MCF 10A (cell line): ENCODE measurements around the gene GPSM1. TPM values are rescaled to one million over a fixed set of nuclear protein-coding genes. Genes with fewer than 3 reads are reported as not detected.
A peak's percentile ranks its signal among the peaks of the same experiment; 100 is the strongest.

ENCODE experiments used
- BruUV-seq: library from RNA; stranded (reverse); fragments of 400-500 nt; replicated peaks from 2 replicates; lab custom pipeline; 2021; lab: Mats Ljungman, UMichigan
- CTCF ChIA-PET: fragments of 300-600 bp; sonication (Branson Sonifier 250); formaldehyde crosslinking; extraction: SDS; loops from one replicate; lab custom pipeline; 2021; ENCODE audit warnings: antibody characterized with exemption, inconsistent platforms; lab: Yijun Ruan, JAX
- POLR2A ChIA-PET: fragments of 300-600, 350-650 bp; sonication (Branson Sonifier 250); formaldehyde crosslinking; extraction: SDS; loops from one replicate; lab custom pipeline; 2020; ENCODE audit warnings: antibody characterized with exemption, inconsistent platforms; lab: Yijun Ruan, JAX
- DNase-seq: peaks from one replicate; pipeline ENCODE4 v3.0.0-alpha.2; 2018; ENCODE audit not compliant: unreplicated experiment
- H3K27ac Mint-ChIP-seq: one replicate; pipeline ENCODE4 v1.8.0; 2022; ENCODE audit warnings: mild to moderate bottlenecking, low read depth, mixed read lengths; ENCODE audit not compliant: unreplicated experiment
- H3K27me3 Mint-ChIP-seq: one replicate; pipeline ENCODE4 v1.8.0; 2022; ENCODE audit warnings: mixed read lengths; ENCODE audit not compliant: insufficient read depth, unreplicated experiment
- H3K36me3 Mint-ChIP-seq: one replicate; pipeline ENCODE4 v1.8.0; 2022; ENCODE audit warnings: mild to moderate bottlenecking, moderate library complexity, mixed read lengths; ENCODE audit not compliant: insufficient read depth, unreplicated experiment
- H3K4me1 Mint-ChIP-seq: one replicate; pipeline ENCODE4 v1.8.0; 2022; ENCODE audit warnings: mixed read lengths; ENCODE audit not compliant: insufficient read depth, unreplicated experiment
- H3K4me3 Mint-ChIP-seq: one replicate; pipeline ENCODE4 v1.8.0; 2022; ENCODE audit warnings: mild to moderate bottlenecking, moderate library complexity, mixed read lengths; ENCODE audit not compliant: unreplicated experiment
- H3K9me3 Mint-ChIP-seq: one replicate; pipeline ENCODE4 v1.8.0; 2022; ENCODE audit warnings: mixed read lengths; ENCODE audit not compliant: unreplicated experiment
- CTCF ChIP-seq: fragments of 200-600 bp; IDR thresholded peaks from one replicate; pipeline ENCODE4 v1.8.0; 2022; ENCODE audit warnings: antibody characterized with exemption, mild to moderate bottlenecking; ENCODE audit not compliant: unreplicated experiment
- intact Hi-C: fragments of 100-400 bp; cut with micrococcal nuclease; formaldehyde crosslinking; loops from 2 replicates; pipeline ENCODE4 v1.14.1; 2022
- total RNA-seq: library from RNA; stranded (reverse); gene quantifications from 2 replicates; pipeline ENCODE4 v1.2.3, GENCODE V29; 2022

GPSM1 gene
- total RNA-seq, 1 experiment from 2014 or later: 15.5 TPM

- Mint-ChIP-seq H3K4me3 (peak overlapping the region; percentile 39), H3K27me3 (no peaks in the 10 kb centered on the region), H3K4me1 (no peaks in the 10 kb centered on the region), H3K27ac (peak overlapping the region; percentile 75), H3K36me3 (peaks cover 5% of the 10 kb centered on the region), H3K9me3 (no peaks in the 10 kb centered on the region)
- POLR2A ChIA-PET: interaction anchor here (0.5 kb wide), 1 partner anchor 82 kb away, joined by 3 read pairs; no protein-coding TSS in a partner anchor
- intact Hi-C loops: no loop called here
- CTCF ChIA-PET: interaction anchor here (1.6 kb wide), 1 partner anchor 9 kb away, joined by 5 read pairs; no protein-coding TSS in a partner anchor
- no peak for TF ChIP-seq CTCF
- BruUV-seq: no TSS peak
- no peak for DNase-seq
Observed at GRCh38 chr9:136328622-136329041, 1.3 kb downstream of the GPSM1 start.

GRCh38 chr9:136329211-136329627 lies 1.9 kb downstream of the GPSM1 start:
- Mint-ChIP-seq H3K27me3 (no peaks in the 10 kb centered on the region), H3K9me3 (no peaks in the 10 kb centered on the region), H3K4me1 (no peaks in the 10 kb centered on the region), H3K36me3 (peaks cover 5% of the 10 kb centered on the region), H3K27ac (no peak overlapping the region), H3K4me3 (no peak overlapping the region)
- ChIA-PET CTCF (interaction anchor here (1.6 kb wide), 1 partner anchor 8 kb away, joined by 5 read pairs; no protein-coding TSS in a partner anchor), POLR2A (no interaction called here)
- intact Hi-C loops: no loop called here
- no TSS peak for BruUV-seq
- no peak for TF ChIP-seq CTCF
- DNase-seq: no peak

- no peaks in the 10 kb centered on the region for H3K4me1 Mint-ChIP-seq
- no peaks in the 10 kb centered on the region for H3K9me3 Mint-ChIP-seq
- no peak overlapping the region for H3K27ac Mint-ChIP-seq
- no peaks in the 10 kb centered on the region for H3K27me3 Mint-ChIP-seq
- no peak for TF ChIP-seq CTCF
- no peak for DNase-seq
- peaks cover 5% of the 10 kb centered on the region for H3K36me3 Mint-ChIP-seq
- ChIA-PET CTCF (interaction anchor here (0.6 to 1.6 kb wide), 2 partner anchors 7 to 30 kb away, joined by 3 to 5 read pairs; no protein-coding TSS in a partner anchor), POLR2A (no interaction called here)
- no TSS peak for BruUV-seq
- intact Hi-C loops: no loop called here
- H3K4me3 Mint-ChIP-seq: no peak overlapping the region
Observed at GRCh38 chr9:136329636-136330405, 2.5 kb downstream of the GPSM1 start.

GRCh38 chr9:136330406-136330990 lies 3.2 kb downstream of the GPSM1 start:
- Mint-ChIP-seq H3K36me3 (peaks cover 5% of the 10 kb centered on the region), H3K9me3 (no peaks in the 10 kb centered on the region), H3K27me3 (no peaks in the 10 kb centered on the region), H3K4me3 (no peak overlapping the region), H3K27ac (no peak overlapping the region), H3K4me1 (no peaks in the 10 kb centered on the region)
- no peak for TF ChIP-seq CTCF
- ChIA-PET POLR2A (no interaction called here), CTCF (interaction anchor here (0.6 kb wide), 2 partner anchors 30 to 292 kb away, joined by 3 read pairs; no protein-coding TSS in a partner anchor)
- no peak for DNase-seq
- intact Hi-C loops: no loop called here
- BruUV-seq: no TSS peak
